Left lung (tissue), 10 donors: ENCODE results near the gene LITAF. TPM values are rescaled to one million over a fixed set of nuclear protein-coding genes. Genes with fewer than 3 reads are reported as not detected.

Experiments
- ATAC-seq: fragments of 200-7000 bp; cut with Tn5 transposase; one replicate; pipeline ENCODE4 v1.9.1; 2020; ENCODE audit warnings: moderate library complexity
- DNase-seq, 4 donors: peaks; one replicate each; pipeline ENCODE4 v3.0.0-alpha.2; 2013 to 2020
- H3K27ac ChIP-seq, 2 donors: fragments of 200-600 bp; sonication (generic) in 1 of 2; one replicate each; pipeline versions ENCODE4 v1.5.0 to v1.8.0; 2020 to 2021
- H3K27me3 ChIP-seq, 2 donors: fragments of 200-600 bp; sonication (generic) in 1 of 2; one replicate each; pipeline versions ENCODE4 v1.5.0 to v1.8.0; 2020 to 2021
- H3K36me3 ChIP-seq, 2 donors: fragments of 200-600 bp; sonication (generic) in 1 of 2; one replicate each; pipeline versions ENCODE4 v1.5.0 to v1.8.0; 2020 to 2021
- H3K4me1 ChIP-seq, 2 donors: fragments of 200-600 bp; one replicate each; pipeline ENCODE4 v1.8.0; 2021
- H3K4me3 ChIP-seq, 2 donors: fragments of 200-600 bp; sonication (generic) in 1 of 2; one replicate each; pipeline versions ENCODE4 v1.5.0 to v1.8.0; 2020 to 2021; ENCODE audit warnings: mild to moderate bottlenecking in 1 of 2
- H3K9me3 ChIP-seq, 2 donors: fragments of 200-600 bp; sonication (generic) in 1 of 2; one replicate each; pipeline versions ENCODE4 v1.5.0 to v1.8.0; 2020 to 2021
- intact Hi-C, 2 donors: fragments of 100-400 bp; cut with DNase I; formaldehyde crosslinking; loops; one replicate each; pipeline versions ENCODE4 v1.11.2 to v1.14.2; 2022
- polyA plus RNA-seq, 6 donors: library from polyadenylated mRNA; unstranded; fragments of 120-200 nt; gene quantifications; one replicate each; pipeline ENCODE4 v1.2.1, GENCODE V29; 2013; ENCODE audit not compliant: insufficient read length in 6 of 6
- total RNA-seq, 2 donors: library from RNA; stranded (reverse); fragmentation: NEBNext Ultra II Directional; extraction: Animal tissue kit (Norgen Biotek cat#: 25700); gene quantifications; one replicate each; pipeline ENCODE4 v1.2.1, GENCODE V29; 2021
- TF ChIP-seq, protein P1 (sequence below), 2 donors: fragments of 200-600 bp; sonication (generic) in 1 of 2; IDR thresholded peaks; one replicate each; pipeline versions ENCODE4 v1.5.0 to v1.8.0; 2021; ENCODE audit warnings: antibody characterized with exemption in 2 of 2
- donor health status: DM: no; HTN: yes; CAD: no.
- donor health status: DM: no; HTN: no; CAD: no.

LITAF gene
- total and polyA plus RNA-seq, 8 donors, result 117 to 277 (median 125) TPM

DNA sequence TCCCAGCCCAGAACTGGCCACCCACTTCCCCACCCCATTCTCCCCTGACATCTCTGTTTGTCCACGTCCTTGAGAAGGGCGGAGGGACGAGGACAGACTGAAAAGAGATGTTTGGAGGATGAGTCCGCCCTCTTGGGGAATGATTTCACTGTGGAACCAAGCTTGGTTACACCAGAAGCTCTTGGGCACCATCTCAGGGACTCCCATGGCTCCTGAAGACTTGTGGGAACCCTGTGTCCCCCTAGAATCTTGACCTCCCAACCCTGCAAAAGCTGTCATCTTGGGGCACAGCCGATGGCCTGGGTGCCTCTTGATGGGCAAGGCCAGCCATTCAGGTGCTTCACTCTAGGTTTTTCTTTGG is 25.9 kb upstream of the LITAF start:
- H3K9me3 ChIP-seq, result no peaks in the 10 kb centered on the region
- H3K27ac ChIP-seq, result peak overlapping the region in 1 of 2 donors; percentile 96

DNA sequence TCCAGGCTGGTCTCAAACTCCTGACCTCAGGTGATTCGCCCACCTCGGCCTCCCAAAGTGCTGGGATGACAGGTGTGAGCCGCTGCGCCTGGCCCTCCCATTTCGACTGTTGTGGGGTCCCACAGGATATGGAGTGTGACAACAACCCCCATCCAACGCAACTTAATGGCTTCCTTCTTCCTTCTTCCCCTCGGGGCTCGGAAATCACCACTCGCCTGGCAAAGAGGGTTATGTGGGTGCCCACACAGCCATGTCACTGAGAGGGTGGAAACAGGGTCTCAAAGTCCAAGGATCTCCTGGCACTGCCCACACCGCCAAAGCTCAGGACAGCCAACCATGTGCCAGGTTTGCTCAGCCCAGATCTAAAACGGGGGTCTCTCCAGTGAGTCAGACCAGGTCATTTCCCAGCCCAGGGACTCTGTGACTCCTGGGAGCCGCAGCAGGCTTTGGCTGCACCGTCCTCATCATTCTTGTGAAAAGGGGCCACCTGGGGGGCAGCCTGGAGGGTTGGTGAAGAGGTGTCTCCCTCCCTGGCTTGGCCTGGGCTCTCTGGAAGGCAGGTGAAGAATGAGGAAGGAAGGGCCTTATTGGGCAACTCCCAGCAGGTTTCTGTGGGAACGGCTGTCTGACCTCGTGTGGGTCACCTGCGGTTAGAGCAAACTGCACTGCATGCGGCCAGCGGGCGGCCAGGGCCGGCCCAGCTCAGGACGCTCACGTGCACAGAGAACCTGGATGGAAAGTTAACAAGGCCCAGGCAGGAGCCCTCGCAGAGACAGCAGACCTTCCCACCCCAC is 25.3 kb upstream of the LITAF start:
- TF ChIP-seq, protein P1, sequence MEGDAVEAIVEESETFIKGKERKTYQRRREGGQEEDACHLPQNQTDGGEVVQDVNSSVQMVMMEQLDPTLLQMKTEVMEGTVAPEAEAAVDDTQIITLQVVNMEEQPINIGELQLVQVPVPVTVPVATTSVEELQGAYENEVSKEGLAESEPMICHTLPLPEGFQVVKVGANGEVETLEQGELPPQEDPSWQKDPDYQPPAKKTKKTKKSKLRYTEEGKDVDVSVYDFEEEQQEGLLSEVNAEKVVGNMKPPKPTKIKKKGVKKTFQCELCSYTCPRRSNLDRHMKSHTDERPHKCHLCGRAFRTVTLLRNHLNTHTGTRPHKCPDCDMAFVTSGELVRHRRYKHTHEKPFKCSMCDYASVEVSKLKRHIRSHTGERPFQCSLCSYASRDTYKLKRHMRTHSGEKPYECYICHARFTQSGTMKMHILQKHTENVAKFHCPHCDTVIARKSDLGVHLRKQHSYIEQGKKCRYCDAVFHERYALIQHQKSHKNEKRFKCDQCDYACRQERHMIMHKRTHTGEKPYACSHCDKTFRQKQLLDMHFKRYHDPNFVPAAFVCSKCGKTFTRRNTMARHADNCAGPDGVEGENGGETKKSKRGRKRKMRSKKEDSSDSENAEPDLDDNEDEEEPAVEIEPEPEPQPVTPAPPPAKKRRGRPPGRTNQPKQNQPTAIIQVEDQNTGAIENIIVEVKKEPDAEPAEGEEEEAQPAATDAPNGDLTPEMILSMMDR (IDR thresholded peaks at IDR 0.05), result no peak
- peak; percentile 91 for ATAC-seq
- Histone ChIP-seq H3K36me3 (no peaks in the 10 kb centered on the region), H3K9me3 (no peaks in the 10 kb centered on the region), H3K4me1 (peaks cover 5 to 82% of the 10 kb centered on the region in 2 donors), H3K27ac (peak overlapping the region; percentile 19 to 96), H3K4me3 (no peak overlapping the region), H3K27me3 (no peaks in the 10 kb centered on the region)
- DNase-seq, result peak in 2 of 4 donors; percentile 89 to 94
- intact Hi-C loops, result no loop called here

More for the DNA sequence above, 25.9 kb upstream of the LITAF start:
- no peaks in the 10 kb centered on the region for H3K27me3 ChIP-seq
- no peak for ATAC-seq
- no peak overlapping the region for H3K4me3 ChIP-seq
- peaks cover 5 to 82% of the 10 kb centered on the region in 2 donors for H3K4me1 ChIP-seq
- TF ChIP-seq, protein P1 (IDR thresholded peaks at IDR 0.05), result no peak
- intact Hi-C loops, result no loop called here
- no peaks in the 10 kb centered on the region for H3K36me3 ChIP-seq
- no peak for DNase-seq

DNA sequence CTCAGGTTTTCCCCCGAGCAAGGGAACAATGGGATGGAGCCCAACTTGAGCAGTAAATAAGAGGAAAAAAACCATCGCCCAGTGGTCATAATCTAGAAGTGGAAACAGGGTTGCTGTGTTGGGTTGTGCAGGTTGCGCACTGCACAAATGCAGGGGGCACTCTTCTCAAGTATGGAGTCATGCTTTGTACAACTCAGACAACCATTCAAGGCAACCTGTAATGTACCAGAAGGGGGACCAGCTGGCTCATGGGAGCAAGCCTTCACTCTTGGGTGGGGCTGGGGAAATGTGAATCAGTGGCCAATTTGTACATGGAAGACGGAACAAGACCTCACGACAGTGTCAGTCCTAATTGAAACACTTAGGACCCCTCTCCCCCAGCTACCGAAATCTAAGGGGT is 23.9 kb upstream of the LITAF start:
- no peaks in the 10 kb centered on the region for H3K27me3 ChIP-seq
- intact Hi-C loops, result no loop called here
- H3K27ac ChIP-seq, result no peak overlapping the region
- H3K4me1 ChIP-seq, result peaks cover 5 to 78% of the 10 kb centered on the region in 2 donors
- TF ChIP-seq, protein P1 (IDR thresholded peaks at IDR 0.05), result no peak
- no peaks in the 10 kb centered on the region for H3K9me3 ChIP-seq
- ATAC-seq (no peak), DNase-seq (no peak)
- H3K36me3 ChIP-seq, result no peaks in the 10 kb centered on the region
- H3K4me3 ChIP-seq, result no peak overlapping the region

DNA sequence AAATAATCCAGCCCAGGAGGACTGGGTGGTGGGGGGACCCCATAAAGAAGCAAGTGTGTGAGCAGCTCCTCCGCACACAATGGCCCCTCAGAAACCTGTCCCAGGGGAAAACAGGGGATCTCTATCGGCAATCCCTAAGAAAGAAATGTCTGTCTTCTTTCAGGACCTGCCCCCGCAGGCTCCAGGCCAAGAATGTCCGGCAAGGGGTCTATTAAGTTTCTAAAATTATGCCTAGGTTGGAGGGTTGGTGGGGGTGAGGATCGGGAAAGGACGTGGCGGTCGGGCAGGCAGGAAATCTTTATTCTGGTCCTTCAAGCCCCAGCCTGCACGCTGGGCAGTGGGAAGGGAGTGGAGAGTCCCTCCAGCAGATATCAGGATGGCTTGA is 23.4 kb upstream of the LITAF start:
- DNase-seq (no peak), ATAC-seq (no peak)
- H3K9me3 ChIP-seq, result no peaks in the 10 kb centered on the region
- H3K27ac ChIP-seq, result no peak overlapping the region
- intact Hi-C loops, result no loop called here
- no peak overlapping the region for H3K4me3 ChIP-seq
- H3K4me1 ChIP-seq, result peaks cover 5 to 76% of the 10 kb centered on the region in 2 donors
- H3K36me3 ChIP-seq, result no peaks in the 10 kb centered on the region
- TF ChIP-seq, protein P1 (IDR thresholded peaks at IDR 0.05), result no peak
- H3K27me3 ChIP-seq, result no peaks in the 10 kb centered on the region

DNA sequence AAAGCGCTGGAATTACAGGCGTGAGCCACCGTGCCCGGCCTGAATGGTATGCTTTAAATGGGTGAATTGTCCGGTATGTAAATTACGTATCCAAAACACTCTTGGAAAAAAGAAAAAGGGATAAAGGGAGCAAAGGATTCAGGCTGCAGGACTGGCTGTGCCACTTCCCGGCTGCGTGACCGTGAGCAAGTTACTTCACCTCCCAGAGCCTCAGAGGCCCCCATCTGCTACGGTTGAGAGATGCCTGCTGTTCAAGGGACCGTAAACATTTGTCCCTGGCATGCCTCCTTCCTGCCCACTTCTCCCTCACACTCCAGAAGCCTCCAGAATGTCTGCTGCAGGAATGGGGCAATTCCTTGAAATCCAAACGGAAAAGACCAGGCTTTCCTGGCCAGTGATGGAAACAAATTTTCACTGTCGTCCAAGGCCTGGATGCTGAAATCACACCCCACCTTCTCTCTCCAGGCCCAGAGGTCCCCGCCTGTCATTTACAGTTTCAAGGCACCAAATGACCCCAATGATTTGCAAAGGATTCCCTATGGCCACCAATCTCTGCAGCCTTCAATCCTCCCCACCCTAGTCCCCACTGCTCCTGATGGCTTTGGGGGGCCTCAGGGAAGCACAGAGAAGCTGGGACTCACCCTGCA is 22.9 kb upstream of the LITAF start:
- H3K27me3 ChIP-seq, result no peaks in the 10 kb centered on the region
- H3K9me3 ChIP-seq, result no peaks in the 10 kb centered on the region
- H3K4me3 ChIP-seq, result no peak overlapping the region
- peaks cover 5 to 76% of the 10 kb centered on the region in 2 donors for H3K4me1 ChIP-seq
- intact Hi-C loops, result no loop called here
- no peak for DNase-seq
- ATAC-seq, result no peak
- no peaks in the 10 kb centered on the region for H3K36me3 ChIP-seq
- TF ChIP-seq, protein P1 (IDR thresholded peaks at IDR 0.05), result no peak
- no peak overlapping the region for H3K27ac ChIP-seq
